Stimulated activated CD8-positive, alpha-beta memory T cell treated with anti-CD3 and anti-CD28 coated beads, Interleukin-15, amount 100 ng/mL, for 1 hour (primary cell): ENCODE data around the gene MPO.

Source experiments
- DNase-seq: peaks from one replicate; pipeline ENCODE4 v3.0.0-alpha.2; 2020; ENCODE audit warnings: low read depth

MPO gene

DNA sequence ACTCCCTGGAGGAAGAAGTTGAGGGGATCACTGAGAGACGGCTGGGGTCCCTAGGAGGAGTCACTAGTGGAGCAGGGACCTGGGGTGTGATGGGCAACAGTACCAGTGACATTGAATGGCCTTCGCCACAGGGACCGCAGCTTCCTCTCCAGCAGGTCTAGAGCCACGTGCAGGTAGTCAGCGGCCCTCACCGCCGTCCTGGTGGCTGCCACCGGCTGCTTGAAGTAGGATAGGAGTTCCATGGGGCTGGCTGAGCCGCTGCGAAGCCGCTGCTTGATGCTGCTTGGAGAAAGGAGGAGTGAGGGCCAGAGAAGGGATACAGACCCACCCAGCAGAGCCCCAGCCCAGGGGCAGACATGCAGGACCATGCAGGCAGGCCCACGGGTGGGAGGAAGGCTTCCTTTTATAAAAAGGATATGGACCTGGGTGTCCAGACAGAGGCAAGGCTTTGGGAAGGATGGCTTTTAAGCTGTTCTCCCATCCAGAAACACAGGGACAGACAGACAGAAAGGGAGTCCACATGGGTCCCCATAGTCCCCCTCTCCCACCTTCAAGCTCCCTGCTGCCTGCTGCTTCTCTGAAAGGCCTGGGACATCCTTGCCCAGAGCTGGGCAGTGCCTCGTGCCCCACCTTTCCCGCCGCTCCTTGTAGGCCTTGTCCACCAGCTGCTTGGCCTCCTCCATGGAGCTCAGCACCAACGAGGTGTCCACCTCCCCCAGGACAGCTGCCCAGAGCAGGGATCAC lies 827 bp downstream of the MPO start:
- DNase-seq = no peak

GRCh38 chr17:58279016-58279711 lies 1.6 kb downstream of the MPO start:
- no peak for DNase-seq

DNA sequence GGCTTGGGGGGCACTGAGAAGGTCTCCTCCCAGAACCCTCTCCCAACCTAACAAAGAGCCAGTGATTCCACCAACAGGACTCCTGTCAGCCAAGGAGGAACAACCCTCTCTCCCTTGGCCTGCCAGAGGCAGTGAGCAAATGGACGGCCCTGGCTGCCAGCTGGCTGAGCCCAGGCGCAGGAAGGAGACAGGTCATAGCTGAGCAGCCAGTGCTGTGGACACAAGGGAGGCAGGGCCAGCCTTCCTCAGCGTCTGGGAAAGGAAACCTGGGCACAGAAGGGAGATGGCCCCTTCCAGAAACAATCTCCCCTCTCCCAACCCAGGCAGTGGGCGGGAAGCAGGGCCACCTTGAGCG lies 2.1 kb downstream of the MPO start:
- no peak for DNase-seq

- no peak for DNase-seq
Observed at GRCh38 chr17:58277802-58278595, 2.7 kb downstream of the MPO start.

DNA sequence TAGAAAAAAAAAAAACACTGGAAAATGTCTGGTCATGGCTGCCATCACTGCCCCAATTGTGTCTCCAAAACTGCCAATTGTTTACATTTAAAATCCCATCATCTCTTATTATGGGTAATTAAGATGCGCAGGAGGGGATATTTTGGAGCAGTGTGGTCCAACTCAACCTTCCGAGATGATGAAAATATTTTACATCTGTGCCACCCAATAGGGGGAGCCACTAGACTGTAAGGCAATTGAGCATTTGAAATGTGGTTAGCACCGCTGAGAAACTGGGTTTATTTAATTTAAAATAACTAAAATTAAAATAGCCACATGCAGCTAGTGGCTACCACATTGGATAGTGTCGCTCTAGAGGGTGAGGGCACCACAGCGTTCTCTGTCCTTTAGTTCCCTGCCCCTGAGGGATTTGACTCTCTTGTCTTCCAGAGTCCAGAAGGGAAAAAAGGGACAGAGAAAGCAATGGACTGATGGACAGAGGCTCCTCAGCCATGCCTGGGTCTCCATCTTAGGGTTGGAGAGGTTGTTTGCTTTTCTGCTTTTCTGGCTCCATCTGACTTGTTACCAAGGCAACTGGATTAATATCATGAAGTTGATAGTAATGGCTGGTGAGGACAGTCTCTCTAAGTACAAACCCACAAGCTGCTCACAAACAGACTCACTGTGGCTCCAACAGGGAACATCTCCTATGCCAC lies 3.5 kb downstream of the MPO start:
- no peak for DNase-seq

DNA sequence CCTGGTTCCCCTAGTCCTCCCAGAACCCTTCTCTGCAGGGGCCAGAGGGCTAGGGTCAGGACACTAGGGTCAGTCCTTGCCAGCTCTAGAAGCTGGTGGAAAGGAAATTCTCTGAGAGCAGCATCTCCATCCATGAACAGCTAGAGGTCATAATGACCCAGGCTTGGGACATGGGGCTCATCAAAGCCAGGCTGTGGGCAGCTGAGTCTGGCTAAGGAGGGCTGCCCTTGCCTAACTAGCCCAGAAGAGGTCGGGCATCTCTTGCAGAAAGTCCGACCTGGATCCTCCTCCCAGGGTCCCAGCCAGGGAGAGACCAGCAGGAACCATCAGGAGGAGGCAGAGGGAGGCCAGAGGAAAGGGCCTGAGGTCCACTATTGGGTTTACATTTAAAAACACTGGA lies 4.3 kb downstream of the MPO start:
- DNase-seq = no peak

GRCh38 chr17:58275417-58275816 lies 5.3 kb downstream of the MPO start:
- no peak for DNase-seq

DNA sequence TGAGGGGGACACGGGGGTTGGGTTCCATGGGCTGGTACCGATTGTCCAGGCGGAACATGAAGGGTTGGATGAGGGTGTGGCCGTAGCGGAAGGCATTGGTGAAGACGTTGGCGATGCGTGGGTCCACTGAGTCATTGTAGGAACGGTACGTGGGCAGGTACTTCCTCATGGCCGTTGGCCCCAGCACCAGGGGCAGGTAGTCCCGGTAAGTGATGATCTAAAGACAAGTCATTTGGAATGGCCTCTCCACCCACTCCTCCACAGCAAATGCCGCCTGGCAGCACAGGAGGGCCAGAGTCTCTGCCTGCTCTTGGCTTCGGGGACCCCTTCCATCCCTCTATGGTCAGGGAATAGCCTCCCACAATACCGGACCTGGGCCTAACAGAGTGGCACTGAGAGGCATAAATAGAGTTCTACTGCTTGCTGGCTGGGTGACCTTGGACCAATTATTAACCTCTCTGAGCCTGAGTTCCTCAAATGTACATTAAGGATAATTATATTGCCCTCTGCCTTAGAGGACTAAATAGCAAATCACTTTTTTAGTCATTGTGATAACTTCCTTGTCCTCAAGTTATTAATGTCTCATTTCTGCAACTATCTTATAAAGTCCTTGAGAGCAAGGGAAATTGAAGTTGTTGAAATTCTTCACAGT lies 7.2 kb downstream of the MPO start:
- DNase-seq = no peak

DNA sequence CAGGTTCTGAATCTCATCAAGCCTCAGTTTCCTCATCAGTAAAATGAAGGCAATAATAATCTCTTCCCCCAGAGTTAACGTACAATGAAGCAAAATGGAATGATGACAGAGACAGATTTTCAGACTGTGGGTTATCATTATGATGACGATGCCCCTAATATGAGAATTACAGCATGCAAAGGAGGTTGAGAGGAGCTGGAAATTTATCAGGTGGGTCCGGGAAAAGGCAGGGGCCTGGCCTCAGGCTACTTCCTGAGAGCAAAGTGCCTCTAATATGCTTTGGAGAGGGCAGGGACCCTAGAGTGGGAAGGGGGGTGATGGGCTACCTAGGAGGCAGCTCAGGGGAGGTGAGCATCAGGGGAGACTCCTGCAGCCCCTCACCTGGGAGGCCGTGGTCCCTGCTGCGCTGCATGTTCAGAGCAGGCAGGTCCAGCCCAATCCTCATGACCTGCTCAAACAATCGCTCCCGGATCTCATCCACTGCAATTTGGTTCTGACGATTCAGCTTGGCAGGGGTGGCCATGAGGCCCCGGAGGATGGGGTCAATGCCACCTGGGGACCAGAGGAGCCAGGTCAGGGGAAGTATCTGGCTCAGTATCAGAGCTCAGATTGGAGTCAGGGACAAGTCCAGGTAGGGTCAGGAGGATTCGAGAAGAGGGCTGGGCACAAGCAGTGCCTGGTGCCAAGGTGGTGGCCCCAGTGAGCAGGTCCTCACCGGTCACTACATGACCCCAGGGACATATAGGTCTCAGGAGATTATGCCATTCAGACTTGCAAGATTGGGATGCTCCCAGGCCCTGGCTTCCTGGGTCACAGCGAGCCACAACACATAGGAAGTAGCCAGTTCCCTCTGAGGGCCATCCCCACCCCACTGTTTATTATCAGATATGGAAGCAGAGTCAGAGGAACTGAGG lies 8.1 kb downstream of the MPO start:
- DNase-seq = no peak

DNA sequence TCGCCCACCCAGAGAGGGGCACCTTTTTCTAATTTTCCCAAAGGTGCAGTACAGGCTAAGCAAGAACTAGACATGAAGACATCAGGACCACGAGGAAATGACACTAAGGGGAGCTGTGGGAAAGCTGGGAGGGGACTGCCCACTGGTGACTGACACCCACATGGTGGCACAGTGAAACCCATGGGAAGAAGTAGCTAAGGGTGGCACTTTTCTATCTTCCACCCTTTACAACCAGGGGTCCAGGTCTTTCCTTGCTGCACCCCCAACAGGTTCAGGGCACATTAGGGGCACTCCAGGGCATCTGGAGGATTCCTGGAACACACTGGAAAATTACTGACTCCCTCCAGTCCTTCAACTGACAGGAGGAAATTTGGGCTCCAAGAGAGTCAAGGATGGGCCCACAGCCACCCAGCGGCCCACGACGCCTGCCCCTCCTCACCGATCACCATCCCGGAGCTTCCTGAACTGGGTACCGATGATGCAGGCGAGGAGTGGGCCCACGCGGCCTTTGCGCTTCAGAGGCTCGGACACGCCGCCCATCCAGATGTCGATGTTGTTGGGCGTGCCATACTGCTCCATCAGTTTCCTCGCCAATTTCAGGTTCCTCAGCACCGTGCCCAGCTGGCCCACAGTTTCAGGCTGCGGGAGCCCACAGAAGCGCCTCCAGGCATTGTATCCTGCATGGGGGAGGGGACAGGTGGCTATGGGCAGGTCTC lies 9.4 kb downstream of the MPO start:
- no peak for DNase-seq

- DNase-seq = no peak
Observed at GRCh38 chr17:58270476-58271215, 10.1 kb downstream of the MPO start.

DNA sequence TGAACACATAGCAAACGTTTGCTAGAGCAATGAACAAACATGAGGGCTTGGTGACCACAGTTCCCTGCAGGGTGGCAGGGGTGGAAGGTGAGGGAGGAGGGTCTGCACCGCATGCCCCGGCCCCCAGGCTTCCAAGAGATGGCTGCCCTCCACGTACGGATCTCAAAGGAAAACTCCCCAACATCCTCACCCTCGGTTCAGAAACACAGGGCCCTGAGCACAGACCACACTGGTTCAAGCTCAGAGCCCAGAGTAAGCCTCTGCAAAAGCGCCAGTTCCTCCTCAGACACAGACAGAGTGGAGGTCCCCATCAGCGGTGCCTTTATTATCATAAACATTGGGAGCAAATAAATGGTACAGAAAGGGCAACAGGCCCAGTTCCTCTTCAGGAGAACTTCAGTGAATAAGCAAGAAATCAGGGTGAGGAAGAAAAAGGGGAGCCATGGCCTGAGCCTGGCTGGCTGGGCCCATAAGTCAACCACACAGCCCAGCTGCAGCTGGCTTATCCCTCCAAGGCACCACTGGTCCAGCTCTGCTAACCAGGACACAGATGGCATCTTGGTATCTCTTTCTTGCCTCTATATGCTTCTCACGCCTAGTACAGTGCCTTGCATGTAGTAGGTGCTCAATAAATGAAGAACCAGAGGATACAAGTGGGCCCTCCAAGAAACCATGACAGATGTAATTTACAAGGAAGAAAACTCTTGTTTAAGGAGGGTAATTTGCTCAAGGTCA lies 11.0 kb downstream of the MPO start:
- DNase-seq = no peak

- DNase-seq = no peak
Observed at GRCh38 chr17:58268774-58269556, 11.8 kb downstream of the MPO start.

- no peak for DNase-seq
Observed at GRCh38 chr17:58268326-58268725, 12.4 kb downstream of the MPO start.

DNA sequence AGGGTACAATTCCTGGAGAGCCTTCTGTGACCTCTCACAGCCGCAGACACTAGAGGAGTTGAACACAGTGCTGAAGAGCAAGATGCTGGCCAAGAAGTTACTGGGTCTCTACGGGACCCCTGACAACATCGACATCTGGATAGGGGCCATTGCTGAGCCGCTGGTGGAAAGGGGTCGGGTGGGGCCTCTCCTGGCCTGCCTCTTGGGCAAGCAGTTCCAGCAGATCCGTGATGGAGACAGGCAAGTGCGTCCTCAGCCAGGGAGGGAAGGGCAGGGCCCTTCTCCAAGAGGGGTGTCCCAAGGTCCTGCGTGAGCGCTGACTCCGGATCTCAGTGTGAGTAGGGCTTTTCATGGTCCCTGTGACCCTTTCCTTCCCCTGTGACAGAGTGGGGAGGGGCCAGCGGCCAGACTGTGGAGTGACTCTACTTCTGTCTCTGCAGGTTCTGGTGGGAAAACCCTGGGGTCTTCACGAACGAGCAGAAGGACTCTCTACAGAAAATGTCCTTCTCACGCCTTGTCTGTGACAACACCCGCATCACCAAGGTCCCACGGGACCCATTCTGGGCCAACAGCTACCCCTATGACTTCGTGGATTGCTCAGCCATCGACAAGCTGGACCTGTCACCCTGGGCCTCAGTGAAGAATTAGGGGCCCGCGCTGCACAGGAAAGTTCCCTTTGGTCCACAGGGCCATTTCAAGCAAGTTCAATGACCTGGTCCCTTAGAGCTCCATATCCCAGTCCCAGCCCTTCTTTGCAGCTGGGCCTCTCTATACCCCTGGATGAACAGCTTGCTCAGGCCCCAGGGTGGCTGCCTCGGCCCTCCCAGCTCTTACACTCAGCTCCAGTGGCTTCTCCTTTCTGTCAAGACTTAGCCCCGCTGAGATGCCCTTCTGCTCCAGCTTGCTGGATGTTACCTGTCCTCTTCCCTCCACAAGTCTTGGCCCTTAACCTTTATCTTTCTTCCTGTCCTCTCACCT lies 13.1 kb downstream of the MPO start:
- no peak for DNase-seq
